Adrenal gland (tissue), 5 donors: Measurements from ENCODE around the gene CDX2.

Experiments
- POLR2A ChIP-seq, 2 donors: fragments of 450-650 bp; IDR thresholded peaks; one replicate each; pipeline ENCODE4 v1.6.1; 2017; ENCODE audit warnings: antibody characterized with exemption in 2 of 2, mild to moderate bottlenecking in 2 of 2, moderate library complexity in 1 of 2
- TF ChIP-seq, protein P1 (sequence below), 6 experiments: fragments of 450-650 bp in 4 of 6; fragments of 200-600 bp in 2 of 6; sonication (generic) in 1 of 6; IDR thresholded peaks; 1 replicate in 5 of 6; 2 replicates in 1 of 6; pipeline versions ENCODE4 v1.5.1 to v1.8.0; 2016 to 2021; ENCODE audit warnings: antibody characterized with exemption in 6 of 6, mild to moderate bottlenecking in 2 of 6, moderate library complexity in 1 of 6
- donor health status: DM: no; HTN: no; CAD: no.

DNA sequence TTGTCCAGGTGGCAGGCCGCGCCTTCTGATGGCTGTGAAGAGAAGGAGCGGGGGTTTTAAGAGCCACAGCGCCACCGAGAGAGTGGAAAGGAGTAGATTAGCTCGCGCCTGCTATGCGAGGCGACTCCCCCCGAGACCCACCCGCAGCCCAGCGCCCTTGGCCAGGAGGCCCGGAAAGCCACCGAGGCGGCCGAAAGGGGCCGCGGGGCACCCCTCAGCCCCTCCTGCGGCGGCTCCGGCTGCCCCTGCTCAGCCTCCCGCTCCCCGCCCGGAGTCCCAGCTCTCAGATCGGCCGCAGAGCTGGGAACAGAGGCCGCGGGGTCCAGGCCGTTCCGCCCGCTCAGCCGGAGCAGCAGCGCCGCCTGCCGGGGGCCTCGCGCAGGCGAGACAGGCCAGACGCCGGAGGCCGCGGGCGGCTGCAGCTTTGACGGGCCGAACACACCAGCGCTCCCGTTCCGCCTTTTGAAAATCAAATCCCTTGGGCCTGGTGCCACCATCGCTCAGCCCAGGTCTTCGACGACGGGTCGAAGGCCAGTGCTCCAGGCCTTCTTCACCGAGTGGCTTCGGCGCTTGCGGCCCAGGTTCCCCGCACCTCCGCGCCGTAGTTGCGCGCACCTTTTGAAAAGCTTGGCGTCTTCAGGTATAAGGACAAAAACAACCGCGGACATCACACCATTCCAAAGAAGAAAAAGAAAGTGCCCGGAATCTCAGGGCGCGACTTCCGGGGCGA lies 15.3 kb downstream of the CDX2 start:
- TF ChIP-seq, protein P1, sequence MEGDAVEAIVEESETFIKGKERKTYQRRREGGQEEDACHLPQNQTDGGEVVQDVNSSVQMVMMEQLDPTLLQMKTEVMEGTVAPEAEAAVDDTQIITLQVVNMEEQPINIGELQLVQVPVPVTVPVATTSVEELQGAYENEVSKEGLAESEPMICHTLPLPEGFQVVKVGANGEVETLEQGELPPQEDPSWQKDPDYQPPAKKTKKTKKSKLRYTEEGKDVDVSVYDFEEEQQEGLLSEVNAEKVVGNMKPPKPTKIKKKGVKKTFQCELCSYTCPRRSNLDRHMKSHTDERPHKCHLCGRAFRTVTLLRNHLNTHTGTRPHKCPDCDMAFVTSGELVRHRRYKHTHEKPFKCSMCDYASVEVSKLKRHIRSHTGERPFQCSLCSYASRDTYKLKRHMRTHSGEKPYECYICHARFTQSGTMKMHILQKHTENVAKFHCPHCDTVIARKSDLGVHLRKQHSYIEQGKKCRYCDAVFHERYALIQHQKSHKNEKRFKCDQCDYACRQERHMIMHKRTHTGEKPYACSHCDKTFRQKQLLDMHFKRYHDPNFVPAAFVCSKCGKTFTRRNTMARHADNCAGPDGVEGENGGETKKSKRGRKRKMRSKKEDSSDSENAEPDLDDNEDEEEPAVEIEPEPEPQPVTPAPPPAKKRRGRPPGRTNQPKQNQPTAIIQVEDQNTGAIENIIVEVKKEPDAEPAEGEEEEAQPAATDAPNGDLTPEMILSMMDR (IDR thresholded peaks at IDR 0.05), result peak; percentile 37 to 80 (median 64)
- TF ChIP-seq POLR2A (IDR thresholded peaks at IDR 0.05), result no peak
